Measurements from ENCODE around the gene FOXI1.
A peak's percentile ranks its signal among the peaks of the same experiment; 100 is the strongest.
"Not testable (repeated sequence)": the region's sequence is repeated elsewhere in the genome, so short reads cannot be mapped to it uniquely, and the experiment has no call there.

The FOXI1 gene

GRCh38 chr5:170132269-170132975 is 26.7 kb downstream of the FOXI1 start:
- DNase-seq: no peak

GRCh38 chr5:170132976-170133448 is 27.3 kb downstream of the FOXI1 start:
- no peak for DNase-seq

GRCh38 chr5:170135796-170136490 is 30.2 kb downstream of the FOXI1 start:
- peak; percentile 6 for DNase-seq

GRCh38 chr5:170136506-170136905 is 30.8 kb downstream of the FOXI1 start:
- no peak for DNase-seq

GRCh38 chr5:170137694-170138214 is 32.1 kb downstream of the FOXI1 start:
- DNase-seq: no peak

- no peak for DNase-seq
Observed at GRCh38 chr5:170138273-170138672, 32.6 kb downstream of the FOXI1 start.

- DNase-seq: no peak
Observed at GRCh38 chr5:170139786-170140335, 34.2 kb downstream of the FOXI1 start.

GRCh38 chr5:170141196-170141595 is 35.5 kb downstream of the FOXI1 start:
- DNase-seq: not testable (repeated sequence)

GRCh38 chr5:170141636-170142035 is 35.9 kb downstream of the FOXI1 start:
- DNase-seq: peak; percentile 8

- peak; percentile 7 for DNase-seq
Observed at GRCh38 chr5:170142196-170142595, 36.5 kb downstream of the FOXI1 start.

- peak; percentile 5 for DNase-seq
Observed at GRCh38 chr5:170143091-170143490, 37.4 kb downstream of the FOXI1 start.

- no peak for DNase-seq
Observed at GRCh38 chr5:170143710-170144109, 38.0 kb downstream of the FOXI1 start.

GRCh38 chr5:170144286-170145023 is 38.8 kb downstream of the FOXI1 start:
- DNase-seq: peak; percentile 5

GRCh38 chr5:170145462-170145861 is 39.8 kb downstream of the FOXI1 start:
- peak; percentile 4 for DNase-seq

- DNase-seq: peak; percentile 5
Observed at GRCh38 chr5:170147051-170147752, 41.5 kb downstream of the FOXI1 start.

GRCh38 chr5:170147753-170148264 is 42.1 kb downstream of the FOXI1 start:
- no peak for DNase-seq

GRCh38 chr5:170148430-170149205 is 42.9 kb downstream of the FOXI1 start:
- peak; percentile 4 for DNase-seq

GRCh38 chr5:170149206-170149515 is 43.5 kb downstream of the FOXI1 start:
- peak; percentile 7 for DNase-seq

- DNase-seq: no peak
Observed at GRCh38 chr5:170150713-170151096, 45.0 kb downstream of the FOXI1 start.

GRCh38 chr5:170151097-170151831 is 45.6 kb downstream of the FOXI1 start:
- DNase-seq: peak; percentile 29

GRCh38 chr5:170152767-170153166 is 47.1 kb downstream of the FOXI1 start:
- no peak for DNase-seq

Measured in femur (tissue), 1 donor.